Progenitor cell of endocrine pancreas (in vitro differentiated cells): ENCODE measurements around the gene ASCL1. TPM values are rescaled to one million over a fixed set of nuclear protein-coding genes. Genes with fewer than 3 reads are reported as not detected.

ENCODE experiments used
- DNase-seq: peaks from one replicate; pipeline ENCODE4 v3.0.0; 2021; ENCODE audit warnings: low spot score; ENCODE audit not compliant: unreplicated experiment
- H3K27ac Mint-ChIP-seq: 2 replicates; pipeline ENCODE4 v1.8.0; 2021; ENCODE audit warnings: mild to moderate bottlenecking, moderate library complexity, mixed read lengths
- H3K27me3 Mint-ChIP-seq: 2 replicates; pipeline ENCODE4 v1.8.0; 2021; ENCODE audit warnings: mixed read lengths
- H3K36me3 Mint-ChIP-seq: 2 replicates; pipeline ENCODE4 v1.8.0; 2022; ENCODE audit warnings: mixed read lengths; ENCODE audit not compliant: insufficient read depth
- H3K4me1 Mint-ChIP-seq: 2 replicates; pipeline ENCODE4 v1.8.0; 2021; ENCODE audit warnings: low read depth, mixed read lengths
- H3K4me3 Mint-ChIP-seq: 2 replicates; pipeline ENCODE4 v1.8.0; 2021; ENCODE audit warnings: low read depth, mild to moderate bottlenecking, moderate library complexity, mixed read lengths
- H3K9me3 Mint-ChIP-seq: 2 replicates; pipeline ENCODE4 v1.8.0; 2021; ENCODE audit warnings: low read depth, mixed read lengths
- total RNA-seq: library from RNA; stranded (reverse); gene quantifications from 2 replicates; pipeline ENCODE4 v1.2.1, GENCODE V29; 2021
- TF ChIP-seq, protein P1 (sequence below): fragments of 200-600 bp; sonication (generic); IDR thresholded peaks from one replicate; pipeline ENCODE4 v1.5.0; 2021; ENCODE audit warnings: antibody characterized with exemption, mild to moderate bottlenecking; ENCODE audit not compliant: unreplicated experiment

Gene ASCL1
- total RNA-seq, 1 donor from 2014 or later: 8.3 TPM

DNA sequence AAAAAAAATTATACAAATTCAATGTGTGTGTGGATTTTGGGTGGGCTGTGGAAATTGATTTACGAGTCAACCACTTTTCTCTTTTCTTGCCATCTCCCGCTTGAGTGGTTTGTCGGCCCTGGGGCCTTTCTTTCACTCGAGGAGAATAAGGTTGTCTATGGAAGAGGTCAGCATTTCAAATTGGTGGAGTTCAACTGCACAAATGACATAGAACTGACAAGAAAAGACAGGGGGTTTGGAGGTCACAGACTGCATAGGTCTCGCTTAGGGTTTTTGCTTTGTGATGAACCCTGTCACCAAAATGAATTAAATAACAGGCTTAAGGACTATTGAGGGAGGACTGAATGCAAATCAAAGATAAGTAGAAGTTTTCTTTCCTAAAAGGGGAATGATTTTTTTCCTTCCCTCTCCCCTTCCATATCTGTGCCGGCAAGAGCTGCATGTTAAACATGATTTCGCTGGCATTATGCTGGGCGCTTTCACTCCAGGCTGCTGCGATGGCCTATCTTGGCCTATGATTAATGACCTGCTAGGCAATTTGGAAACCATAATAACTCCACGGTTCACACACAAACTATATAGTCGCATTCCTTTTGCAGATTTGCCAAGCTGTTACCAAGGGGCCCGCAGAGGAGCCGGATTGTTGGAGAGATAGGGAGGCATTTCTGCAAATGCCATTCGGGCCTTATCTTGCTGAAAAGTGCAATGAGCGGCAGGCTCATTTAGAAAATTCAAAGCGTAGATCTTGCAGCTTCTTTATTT is 20.7 kb downstream of the ASCL1 start:
- TF ChIP-seq, protein P1, sequence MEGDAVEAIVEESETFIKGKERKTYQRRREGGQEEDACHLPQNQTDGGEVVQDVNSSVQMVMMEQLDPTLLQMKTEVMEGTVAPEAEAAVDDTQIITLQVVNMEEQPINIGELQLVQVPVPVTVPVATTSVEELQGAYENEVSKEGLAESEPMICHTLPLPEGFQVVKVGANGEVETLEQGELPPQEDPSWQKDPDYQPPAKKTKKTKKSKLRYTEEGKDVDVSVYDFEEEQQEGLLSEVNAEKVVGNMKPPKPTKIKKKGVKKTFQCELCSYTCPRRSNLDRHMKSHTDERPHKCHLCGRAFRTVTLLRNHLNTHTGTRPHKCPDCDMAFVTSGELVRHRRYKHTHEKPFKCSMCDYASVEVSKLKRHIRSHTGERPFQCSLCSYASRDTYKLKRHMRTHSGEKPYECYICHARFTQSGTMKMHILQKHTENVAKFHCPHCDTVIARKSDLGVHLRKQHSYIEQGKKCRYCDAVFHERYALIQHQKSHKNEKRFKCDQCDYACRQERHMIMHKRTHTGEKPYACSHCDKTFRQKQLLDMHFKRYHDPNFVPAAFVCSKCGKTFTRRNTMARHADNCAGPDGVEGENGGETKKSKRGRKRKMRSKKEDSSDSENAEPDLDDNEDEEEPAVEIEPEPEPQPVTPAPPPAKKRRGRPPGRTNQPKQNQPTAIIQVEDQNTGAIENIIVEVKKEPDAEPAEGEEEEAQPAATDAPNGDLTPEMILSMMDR: no peak
- no peak overlapping the region for H3K27ac Mint-ChIP-seq
- no peaks in the 10 kb centered on the region for H3K36me3 Mint-ChIP-seq
- H3K4me1 Mint-ChIP-seq: peaks cover 4% of the 10 kb centered on the region
- H3K9me3 Mint-ChIP-seq: no peaks in the 10 kb centered on the region
- peaks cover 91% of the 10 kb centered on the region for H3K27me3 Mint-ChIP-seq
- H3K4me3 Mint-ChIP-seq: no peak overlapping the region
- no peak for DNase-seq

DNA sequence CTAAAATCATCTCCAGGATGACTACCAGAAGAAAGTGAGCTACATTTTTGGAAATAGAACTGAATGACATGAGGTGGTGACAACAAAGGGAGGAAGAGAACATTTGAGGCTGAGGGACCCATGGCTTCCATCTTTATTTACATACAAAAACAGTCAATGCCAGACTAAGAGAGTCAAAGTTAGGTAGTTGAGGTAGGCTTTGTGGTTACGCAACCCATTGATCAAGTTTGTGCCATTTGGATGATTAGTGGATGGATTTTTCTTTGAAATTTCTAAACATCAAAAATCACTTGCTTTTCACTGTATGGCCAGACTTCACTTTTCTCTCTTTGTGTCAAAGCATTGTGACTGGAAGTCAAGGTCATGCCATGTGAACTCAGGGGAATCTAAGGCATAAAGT is 22.9 kb downstream of the ASCL1 start:
- no peaks in the 10 kb centered on the region for H3K9me3 Mint-ChIP-seq
- TF ChIP-seq, protein P1: no peak

DNA sequence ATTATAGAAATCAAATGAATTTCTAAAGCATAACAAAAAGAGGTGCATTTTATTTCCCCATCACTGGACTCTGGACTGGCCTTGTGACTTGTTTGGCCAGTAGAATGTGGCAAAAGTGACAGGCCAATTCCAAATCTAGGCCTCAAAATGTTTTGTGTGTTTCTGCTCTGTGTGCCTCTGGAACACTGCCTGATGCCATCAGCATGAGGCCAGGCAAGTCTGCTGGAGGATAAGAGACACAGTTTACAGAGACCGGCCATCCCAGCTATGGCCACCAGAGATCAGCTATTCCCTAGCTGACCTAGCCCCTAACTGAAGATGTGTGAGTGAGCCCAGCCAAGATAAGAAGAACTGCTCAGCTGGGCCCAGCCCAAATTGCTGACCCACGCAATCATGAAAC is 32.9 kb downstream of the ASCL1 start:
- H3K36me3 Mint-ChIP-seq: no peaks in the 10 kb centered on the region
- no peak for DNase-seq
- TF ChIP-seq, protein P1: no peak
- no peak overlapping the region for H3K4me3 Mint-ChIP-seq
- H3K4me1 Mint-ChIP-seq: no peaks in the 10 kb centered on the region
- H3K9me3 Mint-ChIP-seq: peaks cover 3% of the 10 kb centered on the region
- peaks cover 75% of the 10 kb centered on the region for H3K27me3 Mint-ChIP-seq
- H3K27ac Mint-ChIP-seq: no peak overlapping the region

More for the DNA sequence above, 22.9 kb downstream of the ASCL1 start:
- DNase-seq: no peak
- Mint-ChIP-seq H3K27ac (no peak overlapping the region), H3K4me3 (no peak overlapping the region), H3K4me1 (peaks cover 4% of the 10 kb centered on the region), H3K36me3 (no peaks in the 10 kb centered on the region), H3K27me3 (peaks cover 91% of the 10 kb centered on the region)

DNA sequence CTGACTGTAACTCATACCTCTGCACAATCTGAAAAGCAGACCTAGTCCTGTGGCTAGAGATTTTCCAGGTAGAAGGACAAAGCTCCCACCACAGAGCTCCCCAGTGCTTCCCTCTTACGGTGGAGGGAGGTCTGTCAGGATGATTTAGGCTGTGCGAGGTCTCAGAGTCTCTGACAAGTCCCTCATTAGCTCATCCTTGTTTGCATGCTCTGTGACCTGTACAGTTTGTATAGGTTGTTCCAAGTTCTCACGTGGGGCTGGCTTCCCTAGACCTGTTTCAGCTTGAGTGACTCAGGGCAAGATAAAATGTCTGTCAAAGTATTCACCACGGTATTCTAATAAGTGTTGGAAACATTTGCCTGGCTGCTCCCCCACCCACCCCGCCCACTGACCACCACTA is 34.8 kb downstream of the ASCL1 start:
- peaks cover 69% of the 10 kb centered on the region for H3K27me3 Mint-ChIP-seq
- TF ChIP-seq, protein P1: no peak
- peaks cover 6% of the 10 kb centered on the region for H3K9me3 Mint-ChIP-seq
- no peak overlapping the region for H3K27ac Mint-ChIP-seq
- H3K36me3 Mint-ChIP-seq: no peaks in the 10 kb centered on the region
- H3K4me1 Mint-ChIP-seq: no peaks in the 10 kb centered on the region
- H3K4me3 Mint-ChIP-seq: no peak overlapping the region
- DNase-seq: no peak

DNA sequence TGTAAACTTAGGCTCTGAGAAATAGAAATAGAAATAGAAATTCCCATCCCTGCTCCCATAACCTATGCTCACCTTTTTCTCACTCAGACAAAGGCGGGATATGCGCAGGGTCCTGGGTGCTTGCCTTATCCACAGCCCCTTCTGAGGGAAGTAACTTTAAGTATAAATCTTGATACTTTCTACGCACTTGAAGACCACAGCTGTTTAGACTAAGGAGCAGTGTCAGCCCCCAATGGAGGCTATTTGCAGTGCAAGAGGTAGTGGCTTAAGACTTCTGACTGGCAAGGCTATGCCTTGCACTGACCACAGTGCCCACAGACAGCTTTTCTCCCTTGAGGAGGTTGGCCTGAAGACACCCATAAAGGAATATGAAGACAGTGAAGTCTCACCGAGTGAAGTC is 35.2 kb downstream of the ASCL1 start:
- no peaks in the 10 kb centered on the region for H3K4me1 Mint-ChIP-seq
- H3K9me3 Mint-ChIP-seq: peaks cover 6% of the 10 kb centered on the region
- H3K4me3 Mint-ChIP-seq: no peak overlapping the region
- H3K27ac Mint-ChIP-seq: no peak overlapping the region
- no peaks in the 10 kb centered on the region for H3K36me3 Mint-ChIP-seq
- peaks cover 66% of the 10 kb centered on the region for H3K27me3 Mint-ChIP-seq
- TF ChIP-seq, protein P1: no peak
- DNase-seq: no peak
